Stimulated activated CD8-positive, alpha-beta memory T cell treated with anti-CD3 and anti-CD28 coated beads, Interleukin-4, amount 100 ng/mL, for 24 hours (primary cell): ENCODE measurements around the gene PSMA3.
"Not testable (repeated sequence)": the region's sequence is repeated elsewhere in the genome, so short reads cannot be mapped to it uniquely, and the experiment has no call there.

ENCODE experiments used
- DNase-seq: peaks from one replicate; pipeline ENCODE4 v3.0.0-alpha.2; 2020; ENCODE audit warnings: low read depth

Gene PSMA3

GRCh38 chr14:58244556-58245387, at the start of gene PSMA3:
Gene PSMA3, plus strand, starts transcription at chr14:58244843. Its CDS starts 78 bp downstream, at chr14:58244921.
- DNase-seq, result peak; percentile 97

DNA sequence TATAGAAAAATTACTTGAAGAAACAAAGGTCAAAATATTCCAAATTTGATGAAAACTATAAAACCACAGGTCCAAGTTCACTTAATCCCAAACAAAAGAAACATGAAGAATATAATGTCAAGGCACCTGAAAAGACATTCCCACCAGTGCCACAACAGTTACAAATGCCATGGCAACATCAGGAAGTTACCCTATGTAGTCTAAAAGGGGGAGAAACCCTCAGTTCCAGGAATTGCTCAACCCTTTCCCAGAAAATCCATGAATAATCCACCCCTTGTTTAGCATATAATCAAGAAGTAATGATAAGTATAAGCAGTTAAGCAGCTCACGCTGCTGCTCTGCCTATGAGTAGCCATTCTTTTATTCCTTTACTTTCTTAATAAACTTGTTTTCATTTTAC, 48.4 kb upstream of the PSMA3 start:
- DNase-seq, result no peak

DNA sequence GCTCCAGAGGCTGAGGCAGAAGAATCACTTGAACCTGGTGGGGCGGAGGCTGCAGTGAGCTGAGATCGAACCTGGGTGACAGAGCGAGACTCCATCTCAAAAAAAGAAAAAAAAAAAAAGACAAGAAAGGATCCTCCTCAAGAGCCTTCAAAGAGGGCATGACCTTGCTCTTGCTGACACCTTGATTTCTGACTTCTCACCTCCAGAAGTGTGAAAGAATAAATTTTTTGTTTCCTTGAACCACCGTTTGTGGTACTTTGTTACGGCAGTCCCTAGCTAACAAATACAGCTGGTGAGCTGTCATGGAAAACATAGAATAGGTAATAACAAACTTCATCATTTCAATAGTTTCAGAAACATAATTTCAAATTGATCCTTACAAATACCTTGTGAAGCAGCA, 46.6 kb upstream of the PSMA3 start:
- no peak for DNase-seq

DNA sequence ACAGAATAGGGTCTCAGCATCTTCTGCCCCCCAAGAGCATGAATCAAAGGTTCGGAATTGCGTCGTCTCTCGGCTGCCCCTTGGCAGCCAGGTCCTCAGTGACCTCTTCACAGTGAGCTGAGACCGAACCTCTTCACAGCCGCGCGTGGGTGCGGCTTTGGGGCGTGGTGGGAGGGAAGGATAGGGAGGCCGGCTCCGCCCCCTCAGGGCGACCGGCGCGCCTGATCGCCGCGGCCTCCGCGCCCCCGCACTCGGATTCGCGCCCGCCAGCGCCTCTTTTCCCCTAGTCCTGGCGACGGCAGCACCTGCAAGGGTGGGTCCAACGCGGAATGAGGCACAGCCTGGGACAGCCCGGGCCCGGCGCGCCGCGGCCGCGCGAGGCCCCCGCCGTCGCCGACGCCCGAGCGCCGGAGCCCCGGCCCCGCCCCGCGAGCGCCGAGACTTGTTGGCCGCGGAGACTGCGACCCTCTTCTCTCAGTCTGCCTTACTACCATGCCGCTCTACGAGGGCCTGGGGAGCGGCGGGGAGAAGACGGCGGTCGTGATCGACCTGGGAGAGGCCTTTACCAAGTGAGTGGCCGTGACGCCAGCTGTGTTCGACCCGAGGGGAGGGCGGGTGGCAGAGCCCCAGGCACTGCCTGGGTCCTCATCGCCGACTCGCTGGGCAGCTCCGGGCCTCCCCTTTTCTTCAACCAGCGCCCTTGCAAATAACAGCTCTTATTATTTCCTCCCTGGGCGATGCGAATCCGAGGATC, 44.7 kb upstream of the PSMA3 start, which contains the start of gene ACTR10:
ACTR10 (plus strand) TSS at position 424 of the 754 bp plus-strand sequence; CDS start at position 493, 69 bp downstream.
- peak; percentile 85 for DNase-seq

DNA sequence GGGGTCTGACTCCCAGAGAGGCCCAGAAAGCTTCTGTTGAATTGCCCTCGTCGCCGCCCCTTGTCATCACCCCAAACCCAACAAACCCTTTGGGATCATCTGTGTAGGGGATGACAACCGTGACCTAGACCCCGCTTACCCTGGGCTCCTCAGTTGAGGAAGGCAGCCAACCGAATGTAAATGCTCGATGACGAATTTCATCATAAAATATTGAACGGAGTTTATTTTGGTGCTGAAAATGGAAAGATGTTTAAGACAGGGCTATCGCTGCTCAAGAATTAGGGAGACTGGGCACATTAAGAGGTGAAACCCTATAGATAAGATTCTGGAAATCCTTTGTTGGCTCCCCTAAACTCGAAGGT, 44.2 kb upstream of the PSMA3 start:
- no peak for DNase-seq

DNA sequence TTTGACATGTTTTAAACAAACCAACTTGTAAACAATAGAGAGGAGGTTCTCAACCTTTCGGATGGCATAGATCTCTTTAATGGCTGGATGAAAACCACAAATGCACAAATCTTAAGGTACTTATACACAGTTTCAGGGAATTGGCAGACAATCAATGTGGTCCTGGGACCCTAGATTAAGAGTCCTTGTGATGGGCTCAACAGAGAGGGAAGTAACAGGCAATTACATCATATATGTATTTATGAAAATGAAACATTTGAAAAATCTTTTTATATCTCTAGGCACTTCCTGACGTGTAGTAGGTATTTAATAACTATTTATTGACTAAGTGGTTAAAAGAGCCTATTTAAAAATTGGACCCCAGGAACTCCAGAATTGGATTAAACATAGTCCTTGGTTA, 43.8 kb upstream of the PSMA3 start:
- no peak for DNase-seq

- no peak for DNase-seq
These were observed 31.5 kb upstream of the PSMA3 start for GRCh38 chr14:58213176-58213575.

DNA sequence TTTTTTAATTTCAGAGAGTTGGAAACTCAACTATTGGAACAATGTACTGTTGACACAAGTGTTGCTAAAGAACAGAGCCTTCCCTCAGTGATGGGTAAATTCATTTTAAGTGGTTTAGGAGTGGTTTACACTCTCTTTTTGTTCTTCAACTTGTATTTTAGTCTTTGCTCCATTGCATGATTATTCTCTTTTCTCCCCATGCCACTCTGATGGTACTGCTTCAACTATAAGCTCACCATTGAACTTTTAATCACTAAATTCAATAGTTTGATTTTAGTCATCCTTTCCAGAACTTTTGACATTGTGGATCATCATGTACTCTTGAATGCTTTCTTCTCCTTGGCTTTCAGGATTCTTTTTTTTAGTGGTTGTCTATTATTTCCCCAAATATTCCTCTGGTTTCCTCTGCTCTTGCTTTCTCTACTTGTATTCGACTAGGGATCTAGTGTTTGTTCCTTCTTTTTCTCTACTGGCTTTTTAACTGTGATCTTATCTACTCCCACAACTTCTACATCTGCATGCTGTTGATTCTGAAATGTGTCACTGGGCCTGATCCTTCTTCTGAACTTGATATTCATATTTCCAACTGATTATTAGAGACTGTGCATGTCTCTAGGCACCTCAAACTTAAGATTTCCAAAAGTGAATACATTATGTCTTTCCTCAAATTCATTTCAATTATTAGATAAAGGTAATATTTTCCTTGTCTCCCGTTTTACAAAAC, 29.3 kb upstream of the PSMA3 start:
- no peak for DNase-seq

- DNase-seq, result no peak
These were observed 28.1 kb upstream of the PSMA3 start for GRCh38 chr14:58216544-58216943.

GRCh38 chr14:58227096-58227819, 17.4 kb upstream of the PSMA3 start:
- DNase-seq, result no peak

DNA sequence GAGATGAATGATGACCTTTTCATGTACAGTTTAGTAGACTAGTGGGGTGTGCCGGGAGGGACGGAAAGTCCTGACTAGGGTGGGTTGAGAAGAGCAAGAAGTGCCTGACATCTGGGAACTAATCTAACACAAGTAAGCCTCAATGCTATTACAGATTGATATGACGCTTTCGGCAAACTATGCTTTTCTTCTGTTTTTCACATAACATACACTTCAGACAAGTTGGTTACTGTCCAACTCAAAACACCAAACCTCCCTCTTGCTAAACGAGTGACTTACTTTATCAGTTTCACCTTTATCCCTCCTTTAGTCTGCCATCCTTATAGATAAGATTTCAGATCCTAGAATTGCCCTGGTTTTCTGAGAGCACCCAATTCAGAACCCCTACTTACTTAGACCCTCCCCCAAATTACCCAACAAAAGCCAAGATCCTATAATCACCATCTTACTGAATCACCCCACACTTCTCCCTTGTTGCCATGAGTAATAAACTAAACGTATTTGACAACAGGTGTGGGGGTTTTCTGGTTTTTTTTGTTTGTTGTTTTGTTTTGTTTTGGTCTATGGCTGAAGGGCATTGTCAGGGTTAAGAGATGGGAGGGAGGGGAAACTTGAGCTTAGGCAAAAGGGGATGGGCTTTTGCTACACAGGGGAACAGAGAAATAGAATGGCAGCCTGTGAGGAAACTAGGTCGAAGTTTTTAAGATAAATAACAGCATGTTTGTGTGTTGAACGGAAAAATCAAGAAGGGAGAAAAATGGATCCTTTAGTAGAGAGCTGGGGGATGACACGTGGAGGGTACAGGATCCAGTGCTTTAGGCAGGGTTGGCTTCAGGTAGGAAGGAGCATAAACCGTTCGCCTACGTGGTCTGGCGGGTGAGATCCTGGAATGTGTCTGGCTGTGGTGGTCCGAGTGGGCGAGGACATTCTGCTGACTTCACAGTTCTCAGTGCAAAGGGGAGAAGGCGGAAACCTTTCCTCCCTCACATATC, 6.1 kb upstream of the PSMA3 start:
- no peak for DNase-seq

DNA sequence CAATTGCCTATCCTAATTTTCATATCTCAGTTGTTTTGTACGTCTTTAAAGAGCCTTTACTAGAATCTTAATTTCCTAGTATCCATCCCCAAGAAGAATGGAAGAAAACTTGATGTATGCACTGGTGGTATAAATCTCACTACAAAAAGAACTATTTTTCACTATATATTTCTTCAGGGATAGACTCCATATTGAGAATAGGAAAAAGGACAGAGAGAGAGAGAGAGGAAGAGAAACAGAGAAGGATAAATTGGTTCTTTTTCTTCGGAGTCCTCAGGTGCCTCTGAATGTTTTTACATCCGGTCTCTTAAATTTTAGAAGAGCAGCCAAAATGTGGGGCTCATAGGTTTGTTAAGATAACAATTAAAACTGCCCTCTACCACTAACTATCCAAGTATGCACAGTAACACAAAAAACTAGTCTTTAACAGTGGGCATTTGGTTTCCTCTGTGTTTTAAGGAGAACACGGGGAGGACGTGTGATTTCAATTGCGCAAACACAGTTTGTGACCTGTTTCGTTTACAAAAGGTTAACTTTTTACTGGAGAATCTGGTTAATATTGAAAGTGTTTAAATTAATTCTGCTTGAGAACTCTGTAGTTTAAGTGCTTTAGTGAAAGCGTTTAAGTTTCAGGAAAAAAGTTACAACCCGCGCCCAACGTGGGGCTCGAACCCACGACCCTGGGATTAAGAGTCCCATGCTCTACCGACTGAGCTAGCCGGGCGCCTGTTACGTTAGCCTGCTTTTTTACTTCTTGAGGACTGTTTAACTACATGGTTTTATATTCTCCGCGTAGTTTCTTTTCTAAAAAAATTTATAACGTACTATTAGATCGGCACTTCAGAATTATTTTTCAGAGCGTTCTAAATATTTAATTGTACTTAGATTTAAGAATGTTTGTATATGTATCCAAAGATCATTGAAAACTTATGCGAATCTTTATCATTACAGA, 5.1 kb upstream of the PSMA3 start:
- DNase-seq, result peak; percentile 64

GRCh38 chr14:58243790-58244555, 670 bp upstream of the PSMA3 start:
- DNase-seq, result no peak

GRCh38 chr14:58245562-58245961, 919 bp downstream of the PSMA3 start:
- DNase-seq, result no peak

DNA sequence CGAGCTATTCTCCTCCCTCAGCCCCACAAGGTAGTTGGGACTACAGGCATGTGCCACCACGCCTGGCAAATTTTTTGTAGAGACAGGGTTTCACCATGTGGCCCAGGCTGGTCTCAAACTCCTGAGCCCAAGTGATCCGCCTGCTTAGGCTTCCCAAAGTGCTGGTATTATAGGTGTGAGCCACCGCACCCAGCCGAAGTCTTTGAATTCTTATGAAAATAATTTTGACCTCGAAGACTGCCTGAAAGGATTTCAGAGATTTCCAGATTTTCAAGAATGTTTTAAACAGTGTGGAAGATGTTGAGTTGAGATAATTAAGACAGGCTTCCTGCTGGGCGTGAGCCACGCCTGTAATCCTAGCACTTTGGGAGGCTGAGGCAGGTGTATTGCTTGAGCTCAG, 5.0 kb downstream of the PSMA3 start:
- DNase-seq, result no peak

DNA sequence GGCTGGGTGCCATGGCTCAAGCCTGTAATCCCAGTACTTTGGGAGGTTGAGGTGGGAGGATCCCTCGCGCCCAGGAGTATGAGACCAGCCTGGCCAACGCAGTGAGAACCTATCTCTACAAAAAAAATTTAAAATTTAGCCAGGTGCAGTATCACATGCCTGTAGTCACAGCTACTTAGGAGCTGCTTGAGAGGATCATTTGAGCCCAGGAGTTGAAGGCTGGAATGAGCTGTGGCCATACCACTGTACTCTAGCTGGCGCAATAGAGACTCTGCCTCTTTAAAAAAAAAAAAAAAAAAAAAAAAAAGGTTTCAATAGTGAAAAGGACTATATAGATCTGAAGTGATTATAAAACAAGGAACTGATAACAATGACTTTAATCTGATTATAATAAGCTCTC, 13.5 kb downstream of the PSMA3 start:
- DNase-seq, result no peak

DNA sequence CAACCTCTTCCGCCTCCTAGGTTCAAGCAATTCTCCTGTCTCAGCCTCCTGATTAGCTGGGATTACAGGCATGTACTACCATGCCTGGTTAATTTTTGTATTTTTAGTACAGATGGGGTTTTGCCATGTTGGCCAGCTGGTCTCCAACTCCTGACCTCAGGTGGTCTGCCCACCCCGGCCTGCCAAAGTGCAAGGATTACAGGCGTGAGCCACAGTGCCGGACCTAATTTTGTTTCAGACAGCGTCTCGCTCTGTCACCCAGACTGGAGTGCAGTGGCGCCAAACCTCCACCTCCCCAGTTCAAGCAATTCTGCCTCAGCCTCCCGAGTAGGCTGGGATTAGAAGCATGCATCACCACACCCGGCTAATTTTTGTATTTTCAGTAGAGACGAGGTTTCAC, 17.4 kb downstream of the PSMA3 start:
- DNase-seq, result not testable (repeated sequence)

- no peak for DNase-seq
These were observed 20.8 kb downstream of the PSMA3 start for GRCh38 chr14:58265401-58265800.

GRCh38 chr14:58270628-58271027, 26.0 kb downstream of the PSMA3 start:
- DNase-seq, result no peak
